Measurements from ENCODE around the gene MPHOSPH9. TPM values are rescaled to one million over a fixed set of nuclear protein-coding genes. Genes with fewer than 3 reads are reported as not detected.

MPHOSPH9 gene
- total and polyA plus RNA-seq, 2 donors (not counting 3 experiments of a cell fraction or from before 2014, with no cell fraction given) = 7.8 to 42.4 TPM

GRCh38 chr12:123148223-123148622 is 84.7 kb downstream of the MPHOSPH9 start:
- Histone ChIP-seq H3K79me2 (ENCODE audit: control insufficient read depth, insufficient read depth, low read length) (peaks cover 9% of the 10 kb centered on the region), H3K4me2 (ENCODE audit: insufficient read depth, low read length) (no peak overlapping the region), H3K27ac (ENCODE audit: insufficient read depth, low read depth, low read length) (no peak overlapping the region), H3K36me3 (ENCODE audit: control insufficient read depth in 2 of 2, extremely low read depth in 1 of 2, insufficient read depth in 2 of 2, low read length in 2 of 2) (no peaks in the 10 kb centered on the region), H3K9ac (replicated peaks; ENCODE audit: extremely low read depth, insufficient read depth, low read length) (no peak overlapping the region), H3K9me1 (replicated peaks; ENCODE audit: control insufficient read depth, extremely low read depth, insufficient read depth, low read length) (no peaks in the 10 kb centered on the region), H2AFZ (ENCODE audit: low read depth, low read length) (no peak overlapping the region), H3K27me3 (ENCODE audit: control insufficient read depth in 2 of 2, insufficient read depth in 2 of 2, low read length in 2 of 2) (no peaks in the 10 kb centered on the region), H3K4me1 (ENCODE audit: control insufficient read depth, extremely low read depth, insufficient read depth, low read length) (peaks cover 14% of the 10 kb centered on the region), H3K9me3 (replicated peaks; ENCODE audit: control insufficient read depth, insufficient read depth, low read length) (no peaks in the 10 kb centered on the region), H4K20me1 (replicated peaks; ENCODE audit: control insufficient read depth, extremely low read depth, insufficient read depth, low read length) (no peaks in the 10 kb centered on the region), H3K4me3 (replicated peaks in 1 of 3; ENCODE audit: insufficient read depth in 1 of 3, low read depth in 1 of 3, low read length in 3 of 3) (no peak overlapping the region)
- DNase-seq (ENCODE audit: low read depth, low spot score) = no peak
- POLR2A ChIA-PET = interaction anchor here (1.8 kb wide), 1 partner anchor 84 kb away, joined by 5 read pairs; the partner anchor contains the start of genes MPHOSPH9 and MTRFR
- intact Hi-C loops (cut with micrococcal nuclease) = no loop called here
- BruUV-seq (replicated peaks) = no TSS peak
- dilution Hi-C loops (cut with MboI; ENCODE audit: extremely low pct_ligation_motif_present, low sequenced_read_pairs) = no loop called here
- CTCF ChIA-PET = interaction anchor here (7.2 kb wide), 1 partner anchor 105 kb away, joined by 108 read pairs; no protein-coding TSS in a partner anchor
- peak; percentile 4 for FAIRE-seq
- TF ChIP-seq POLR2A (IDR thresholded peaks at IDR 0.05; ENCODE audit: low read depth, low read length) (no peak), FOS (IDR thresholded peaks at IDR 0.05; ENCODE audit: borderline replicate concordance, insufficient read depth, low read length) (no peak), EZH2 (IDR thresholded peaks at IDR 0.05; ENCODE audit: borderline replicate concordance, low read depth, low read length, severe bottlenecking) (no peak), MYC (IDR thresholded peaks at IDR 0.05; ENCODE audit: low read depth, low read length) (no peak), MAX (IDR thresholded peaks at IDR 0.05; ENCODE audit: insufficient read depth, insufficient read length) (no peak), POLR2AphosphoS5 (IDR thresholded peaks at IDR 0.05; ENCODE audit: insufficient read depth, low read depth, low read length) (no peak), JUN (IDR thresholded peaks at IDR 0.05; ENCODE audit: borderline replicate concordance, insufficient read depth, insufficient read length, low read depth) (no peak), CTCF (IDR thresholded peaks at IDR 0.05; ENCODE audit: extremely low read depth in 1 of 2, insufficient read depth in 1 of 2, low read depth in 1 of 2, low read length in 2 of 2) (no peak), GATA2 (IDR thresholded peaks at IDR 0.05; ENCODE audit: insufficient read depth, insufficient read length, low read depth, low read length) (no peak)
